PC-3 (cell line): ENCODE results near the gene BUD31. TPM values are rescaled to one million over a fixed set of nuclear protein-coding genes. Genes with fewer than 3 reads are reported as not detected.
"Not testable (repeated sequence)": the region's sequence is repeated elsewhere in the genome, so short reads cannot be mapped to it uniquely, and the experiment has no call there.

Experiments used
- ATAC-seq: fragments of 200-7000 bp; cut with Tn5 transposase; 2 replicates; pipeline ENCODE4 v1.9.1; 2020; ENCODE audit warnings: mild to moderate bottlenecking, moderate library complexity
- BruUV-seq: library from RNA; stranded (reverse); fragments of 400-500 nt; replicated peaks from 2 replicates; lab custom pipeline; 2021; lab: Mats Ljungman, UMichigan
- CTCF ChIA-PET: fragments of 300-600 bp; sonication (Branson Sonifier 250); formaldehyde crosslinking; loops from one replicate; lab custom pipeline; 2022; ENCODE audit warnings: antibody characterized with exemption; lab: Charles Lee
- POLR2A ChIA-PET: fragments of 300-600 bp; sonication (Branson Sonifier 250); formaldehyde crosslinking; loops from one replicate; lab custom pipeline; 2022; ENCODE audit warnings: antibody characterized with exemption; ENCODE audit not compliant: unreplicated experiment; lab: Charles Lee
- DNase-seq: peaks from one replicate; pipeline ENCODE4 v3.0.0-alpha.2; 2015
- H2AFZ ChIP-seq: fragments of 300-600 bp; sonication (generic); 2 replicates; pipeline ENCODE4 v1.6.0; 2016; ENCODE audit warnings: antibody characterized with exemption, low read length
- H3F3A ChIP-seq: fragments of 300-600 bp; sonication (generic); one replicate; pipeline ENCODE4 v1.6.0; 2017; ENCODE audit warnings: antibody characterized with exemption, low read length, control low read depth, mild to moderate bottlenecking; ENCODE audit not compliant: unreplicated experiment
- H3K27ac ChIP-seq: fragments of 300-600 bp; sonication (generic); 2 replicates; pipeline ENCODE4 v1.5.1; 2016; ENCODE audit warnings: mild to moderate bottlenecking, low read length
- H3K27me3 ChIP-seq: fragments of 300-600 bp; sonication (generic); 2 replicates; pipeline ENCODE4 v1.6.1; 2016; ENCODE audit warnings: low read length, mixed read lengths
- H3K36me3 ChIP-seq: fragments of 300-600 bp; sonication (generic); 2 replicates; pipeline ENCODE4 v1.6.1; 2016; ENCODE audit warnings: low read depth, mixed run types, low read length, mixed read lengths
- H3K4me1 ChIP-seq: fragments of 300-600 bp; sonication (generic); 2 replicates; pipeline ENCODE4 v1.5.1; 2016; ENCODE audit warnings: low read length; ENCODE audit not compliant: insufficient read depth
- H3K4me2 ChIP-seq: fragments of 300-600 bp; sonication (generic); 2 replicates; pipeline ENCODE4 v1.6.0; 2016; ENCODE audit warnings: low read length
- H3K4me3 ChIP-seq: fragments of 300-600 bp; sonication (generic); 2 replicates; pipeline ENCODE4 v1.5.1; 2016; ENCODE audit warnings: mild to moderate bottlenecking, low read length, mixed read lengths
- H3K79me2 ChIP-seq: fragments of 300-600 bp; sonication (generic); 2 replicates; pipeline ENCODE4 v1.6.1; 2017; ENCODE audit warnings: low read length, mixed read lengths
- H3K9ac ChIP-seq: fragments of 300-600 bp; sonication (generic); 2 replicates; pipeline ENCODE4 v1.6.0; 2016; ENCODE audit warnings: mild to moderate bottlenecking, low read length
- H3K9me2 ChIP-seq: fragments of 300-600 bp; sonication (generic); replicated peaks from 2 replicates; pipeline ENCODE4 v1.6.1; 2016; ENCODE audit warnings: mixed run types, low read length, mixed read lengths
- H3K9me3 ChIP-seq: fragments of 300-600 bp; sonication (generic); 2 replicates; pipeline ENCODE4 v1.6.1; 2016; ENCODE audit warnings: low read length, mixed read lengths
- H4K20me1 ChIP-seq: fragments of 300-600 bp; sonication (generic); 2 replicates; pipeline ENCODE4 v1.6.1; 2016; ENCODE audit warnings: low read length, mixed read lengths
- CTCF ChIP-seq: fragments of 300-600 bp; sonication (generic); conservative IDR thresholded peaks from 2 replicates; pipeline ENCODE4 v1.5.1; 2017; ENCODE audit warnings: antibody characterized with exemption, low read depth, mild to moderate bottlenecking, low read length
- EZH2 ChIP-seq: fragments of 300-600 bp; sonication (generic); IDR thresholded peaks from one replicate; pipeline ENCODE4 v1.6.1; 2017; ENCODE audit warnings: antibody characterized with exemption, mild to moderate bottlenecking, low read length; ENCODE audit not compliant: unreplicated experiment
- EZH2phosphoT487 ChIP-seq: fragments of 300-600 bp; sonication (generic); IDR thresholded peaks from 2 replicates; pipeline ENCODE4 v1.6.1; 2018; ENCODE audit warnings: mild to moderate bottlenecking, antibody characterized with exemption, low read length, borderline replicate concordance
- intact Hi-C: fragments of 100-400 bp; cut with micrococcal nuclease; formaldehyde crosslinking; loops from 2 replicates; pipeline ENCODE4 v1.9.0; 2023
- total RNA-seq: library from RNA; depleted of rRNA; stranded (reverse); fragments of >200 nt; gene quantifications from 2 replicates; pipeline ENCODE4 v1.2.3, GENCODE V29; 2014

Gene BUD31
- total RNA-seq, 1 experiment from 2014 or later, result 144 TPM

GRCh38 chr7:99415513-99416127 is 6.9 kb downstream of the BUD31 start:
- ChIA-PET CTCF (interaction anchor here (0.7 kb wide), 2 partner anchors 40 to 637 kb away, joined by 7 to 9 read pairs; no protein-coding TSS in a partner anchor), POLR2A (interaction anchor here (0.6 kb wide), 2 partner anchors 472 to 580 kb away, joined by 4 to 6 read pairs; no protein-coding TSS in a partner anchor)
- H3K27me3 ChIP-seq, H3K79me2 ChIP-seq, H3K9me3 ChIP-seq, H2AFZ ChIP-seq, ATAC-seq, H3K4me3 ChIP-seq, H3K27ac ChIP-seq, intact Hi-C loops, H4K20me1 ChIP-seq, H3K9me2 ChIP-seq, BruUV-seq, H3K4me2 ChIP-seq, H3K9ac ChIP-seq, H3F3A ChIP-seq, H3K4me1 ChIP-seq: not testable (repeated sequence)
- peak; percentile 69 for DNase-seq
- H3K36me3 ChIP-seq, result peaks cover 60% of the 10 kb centered on the region
- peak; percentile 49 for TF ChIP-seq CTCF

- BruUV-seq, result no TSS peak
- H3K9me2 ChIP-seq, result no peaks in the 10 kb centered on the region
- no peaks in the 10 kb centered on the region for H3K9me3 ChIP-seq
- H3K27me3 ChIP-seq, result no peaks in the 10 kb centered on the region
- CTCF ChIA-PET, result no interaction called here
- POLR2A ChIA-PET, result no interaction called here
- H3K27ac ChIP-seq, result no peak overlapping the region
- peaks cover 42% of the 10 kb centered on the region for H3K36me3 ChIP-seq
- H3K79me2 ChIP-seq, result no peaks in the 10 kb centered on the region; the same call in 1 of the 2 replicates
- intact Hi-C loops, result no loop called here
- H3K4me2 ChIP-seq, result no peak overlapping the region
- H3F3A ChIP-seq, result no peaks in the 10 kb centered on the region
- H3K9ac ChIP-seq, result no peak overlapping the region
- DNase-seq (no peak), ATAC-seq (no peak)
- no peak overlapping the region for H3K4me3 ChIP-seq
- no peaks in the 10 kb centered on the region for H4K20me1 ChIP-seq
- no peaks in the 10 kb centered on the region for H3K4me1 ChIP-seq
- no peak overlapping the region for H2AFZ ChIP-seq
- no peak for TF ChIP-seq CTCF
- no peak for TF ChIP-seq EZH2
- no peak for TF ChIP-seq EZH2phosphoT487
Observed at GRCh38 chr7:99418260-99418659, 9.5 kb downstream of the BUD31 start.

GRCh38 chr7:99419323-99420021 is 10.7 kb downstream of the BUD31 start:
- H3K9ac ChIP-seq, result no peak overlapping the region
- no peaks in the 10 kb centered on the region for H3K9me2 ChIP-seq
- peaks cover 37% of the 10 kb centered on the region for H3K36me3 ChIP-seq
- no peak for ATAC-seq
- no peak overlapping the region for H3K4me2 ChIP-seq
- ChIA-PET CTCF (no interaction called here), POLR2A (no interaction called here)
- intact Hi-C loops, result no loop called here
- H3K79me2 ChIP-seq, result no peaks in the 10 kb centered on the region
- H3K4me3 ChIP-seq, result no peak overlapping the region
- no peak overlapping the region for H3K27ac ChIP-seq
- TF ChIP-seq EZH2phosphoT487, result no peak
- no peak for TF ChIP-seq CTCF
- no peak for TF ChIP-seq EZH2
- no peaks in the 10 kb centered on the region for H3K27me3 ChIP-seq
- no TSS peak for BruUV-seq
- H3F3A ChIP-seq, result no peaks in the 10 kb centered on the region
- H3K4me1 ChIP-seq, result no peaks in the 10 kb centered on the region
- no peaks in the 10 kb centered on the region for H4K20me1 ChIP-seq
- no peak overlapping the region for H2AFZ ChIP-seq
- no peak for DNase-seq
- H3K9me3 ChIP-seq, result no peaks in the 10 kb centered on the region
